WTC11 (cell line): ENCODE data around the gene GLRA2. TPM values are rescaled to one million over a fixed set of nuclear protein-coding genes. Genes with fewer than 3 reads are reported as not detected.

Source experiments
- ATAC-seq: fragments of 200-7000 bp; cut with Tn5 transposase; 2 replicates; pipeline ENCODE4 v1.10.0; 2021; ENCODE audit warnings: mild to moderate bottlenecking, moderate library complexity
- CTCF ChIA-PET: fragments of 300-600 bp; sonication (Branson Sonifier 250); formaldehyde crosslinking; loops from one replicate; lab custom pipeline; 2021; ENCODE audit warnings: antibody characterized with exemption; lab: Charles Lee
- POLR2A ChIA-PET: fragments of 350-600 bp; sonication (Branson Sonifier 250); formaldehyde crosslinking; loops from one replicate; lab custom pipeline; 2021; ENCODE audit warnings: antibody characterized with exemption; lab: Charles Lee
- DNase-seq: peaks from one replicate; pipeline ENCODE4 v3.0.0; 2021; ENCODE audit warnings: low spot score
- H3K27ac Mint-ChIP-seq: 2 replicates; pipeline ENCODE4 v1.8.0; 2021; ENCODE audit warnings: mixed read lengths
- H3K27me3 Mint-ChIP-seq: 2 replicates; pipeline ENCODE4 v1.8.0; 2021; ENCODE audit warnings: low read depth, mild to moderate bottlenecking, moderate library complexity, mixed read lengths
- H3K36me3 Mint-ChIP-seq: 2 replicates; pipeline ENCODE4 v1.8.0; 2021; ENCODE audit warnings: mixed read lengths
- H3K4me1 Mint-ChIP-seq: 2 replicates; pipeline ENCODE4 v1.8.0; 2022; ENCODE audit warnings: mixed read lengths
- H3K4me3 Mint-ChIP-seq: 2 replicates; pipeline ENCODE4 v1.8.0; 2021; ENCODE audit warnings: mild to moderate bottlenecking, moderate library complexity, mixed read lengths
- H3K9me3 Mint-ChIP-seq: 2 replicates; pipeline ENCODE4 v1.8.0; 2021; ENCODE audit warnings: mixed read lengths
- FOXJ3 ChIP-seq: sonication (generic); formaldehyde crosslinking; IDR thresholded peaks from 2 replicates; pipeline ENCODE4 v1.9.0; 2021; ENCODE audit warnings: missing genetic modification reagents, mild to moderate bottlenecking, borderline replicate concordance
- HMGA2 ChIP-seq: fragments of 250-450 bp; sonication (Bioruptor Pico); IDR thresholded peaks from 2 replicates; pipeline ENCODE4 v1.4.0; 2021; ENCODE audit warnings: mild to moderate bottlenecking, moderate library complexity
- IRF2 ChIP-seq: sonication (generic); formaldehyde crosslinking; IDR thresholded peaks from 2 replicates; pipeline ENCODE4 v1.8.0; 2022; ENCODE audit warnings: low read depth, missing genetic modification reagents, borderline replicate concordance
- JAZF1 ChIP-seq: fragments of 250-450 bp; sonication (Bioruptor Pico); IDR thresholded peaks from 2 replicates; pipeline ENCODE4 v1.9.0; 2021; ENCODE audit warnings: moderate library complexity, mild to moderate bottlenecking, inconsistent platforms
- JUN ChIP-seq: sonication (generic); formaldehyde crosslinking; IDR thresholded peaks from 2 replicates; pipeline ENCODE4 v1.8.0; 2023; ENCODE audit warnings: mild to moderate bottlenecking, missing genetic modification reagents
- KAT7 ChIP-seq: sonication (generic); formaldehyde crosslinking; IDR thresholded peaks from 2 replicates; pipeline ENCODE4 v1.8.1; 2023; ENCODE audit warnings: missing genetic modification reagents, mild to moderate bottlenecking, borderline replicate concordance
- NFATC4 ChIP-seq: fragments of 250-450 bp; sonication (Bioruptor Pico); IDR thresholded peaks from 2 replicates; pipeline ENCODE4 v1.9.0; 2021; ENCODE audit warnings: mild to moderate bottlenecking
- NFE2L1 ChIP-seq: sonication (generic); formaldehyde crosslinking; IDR thresholded peaks from 2 replicates; pipeline ENCODE4 v1.8.1; 2023; ENCODE audit warnings: missing genetic modification reagents
- OVOL2 ChIP-seq: fragments of 250-450 bp; sonication (Bioruptor Pico); IDR thresholded peaks from 2 replicates; pipeline ENCODE4 v1.9.0; 2021; ENCODE audit warnings: mild to moderate bottlenecking, borderline replicate concordance
- RORB ChIP-seq: fragments of 250-450 bp; sonication (Bioruptor Pico); IDR thresholded peaks from 2 replicates; pipeline ENCODE4 v1.9.0; 2021; ENCODE audit warnings: mild to moderate bottlenecking
- TEAD4 ChIP-seq: sonication (generic); formaldehyde crosslinking; IDR thresholded peaks from 2 replicates; pipeline ENCODE4 v1.8.0; 2022; ENCODE audit warnings: mild to moderate bottlenecking, missing genetic modification reagents
- ZNF317 ChIP-seq: sonication (generic); formaldehyde crosslinking; IDR thresholded peaks from 2 replicates; pipeline ENCODE4 v1.8.1; 2023; ENCODE audit warnings: low read depth, mild to moderate bottlenecking, moderate library complexity, missing genetic modification reagents, borderline replicate concordance
- ZNF396 ChIP-seq: fragments of 250-450 bp; sonication (Bioruptor Pico); IDR thresholded peaks from 2 replicates; pipeline ENCODE4 v1.8.0; 2021; ENCODE audit warnings: mild to moderate bottlenecking, moderate library complexity, borderline replicate concordance
- ZNF671 ChIP-seq: fragments of 250-450 bp; sonication (Bioruptor Pico); IDR thresholded peaks from 2 replicates; pipeline ENCODE4 v1.8.0; 2021; ENCODE audit warnings: mild to moderate bottlenecking
- total RNA-seq: library from RNA; stranded (reverse); gene quantifications from 3 replicates; pipeline ENCODE4 v1.2.3, GENCODE V29; 2021
- TF ChIP-seq, protein P1 (sequence below): sonication (generic); formaldehyde crosslinking; IDR thresholded peaks from 2 replicates; pipeline ENCODE4 v1.8.1; 2023; ENCODE audit warnings: mild to moderate bottlenecking, moderate library complexity, missing genetic modification reagents
- TF ChIP-seq, protein P2 (sequence below): sonication (generic); formaldehyde crosslinking; IDR thresholded peaks from 2 replicates; pipeline ENCODE4 v1.8.1; 2023; ENCODE audit warnings: mild to moderate bottlenecking, missing genetic modification reagents, moderate library complexity
- TF ChIP-seq, protein P3 (sequence below): fragments of 250-450 bp; sonication (Bioruptor Pico); IDR thresholded peaks from 2 replicates; pipeline ENCODE4 v2.1.2; 2022; ENCODE audit warnings: mild to moderate bottlenecking, moderate library complexity
- TF ChIP-seq, protein P4 (sequence below): fragments of 250-450 bp; sonication (Bioruptor Pico); IDR thresholded peaks from 2 replicates; pipeline ENCODE4 v1.9.0; 2021; ENCODE audit warnings: mild to moderate bottlenecking, borderline replicate concordance

Gene GLRA2
- total RNA-seq, 1 experiment from 2014 or later = not detected

DNA sequence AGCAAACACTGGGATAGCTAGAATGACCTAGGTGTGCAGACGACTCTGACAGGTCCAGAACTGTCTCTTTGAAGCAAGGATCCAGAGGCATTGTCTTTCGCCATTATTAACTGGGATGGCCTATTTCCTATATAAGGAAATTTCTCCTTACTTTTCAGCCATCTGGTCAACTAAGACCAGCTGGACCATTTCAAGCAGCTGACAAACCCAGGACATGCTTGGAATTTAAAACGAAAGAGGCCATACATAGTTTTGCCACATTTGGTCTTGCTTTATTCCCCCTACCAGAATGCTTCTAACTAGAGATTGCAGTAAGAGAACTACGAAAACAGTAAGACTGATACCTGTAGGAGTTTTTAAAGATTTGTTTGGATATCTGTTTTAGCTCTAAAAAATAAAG lies 87.0 kb downstream of the GLRA2 start:
- H3K36me3 Mint-ChIP-seq = no peaks in the 10 kb centered on the region
- TF ChIP-seq JAZF1 (CRISPR knock-in tag) (no peak), IRF2 (CRISPR knock-in tag) (no peak), HMGA2 (no peak), TEAD4 (CRISPR knock-in tag) (no peak)
- TF ChIP-seq, all 79 proteins: peak for 0
- CTCF ChIA-PET = interaction anchor here (0.6 to 1.2 kb wide), 3 partner anchors 15 to 87 kb away, joined by 3 to 4 read pairs (median 3); partner anchors contain the start of gene GLRA2
- POLR2A ChIA-PET = no interaction called here
- Mint-ChIP-seq H3K27ac (no peak overlapping the region), H3K4me1 (no peaks in the 10 kb centered on the region), H3K27me3 (no peaks in the 10 kb centered on the region; the same call in 1 of the 2 replicates), H3K9me3 (no peaks in the 10 kb centered on the region), H3K4me3 (no peak overlapping the region)
- DNase-seq = no peak
- no peak for ATAC-seq

DNA sequence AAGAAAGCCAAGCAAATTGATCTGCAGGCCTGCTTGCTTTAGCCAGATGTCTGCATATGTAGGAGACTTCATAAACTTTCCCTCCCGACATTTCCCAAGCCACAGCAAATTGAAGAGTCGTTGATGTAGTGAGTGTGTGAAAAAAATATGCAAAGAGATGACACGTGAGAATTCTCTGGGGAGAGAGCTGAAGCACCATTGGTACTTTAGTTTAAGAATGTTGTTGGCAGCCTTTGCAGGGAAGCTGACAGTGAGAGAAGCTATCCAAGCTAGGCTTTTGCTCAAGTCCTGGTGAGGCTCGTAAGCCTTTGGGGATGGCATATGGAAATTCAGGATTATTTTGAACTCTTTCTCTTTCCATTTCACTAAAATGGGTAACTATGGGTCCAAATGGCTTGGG lies 87.5 kb downstream of the GLRA2 start:
- CTCF ChIA-PET = interaction anchor here (0.6 to 1.2 kb wide), 3 partner anchors 15 to 88 kb away, joined by 3 to 4 read pairs (median 3); partner anchors contain the start of gene GLRA2
- H3K4me1 Mint-ChIP-seq = no peaks in the 10 kb centered on the region
- H3K9me3 Mint-ChIP-seq = no peaks in the 10 kb centered on the region
- ATAC-seq (no peak), DNase-seq (no peak)
- POLR2A ChIA-PET = no interaction called here
- H3K36me3 Mint-ChIP-seq = no peaks in the 10 kb centered on the region
- H3K4me3 Mint-ChIP-seq = no peak overlapping the region
- H3K27me3 Mint-ChIP-seq = no peaks in the 10 kb centered on the region; the same call in 1 of the 2 replicates
- no peak overlapping the region for H3K27ac Mint-ChIP-seq
- no peak for TF ChIP-seq ZNF671 (CRISPR knock-in tag)
- TF ChIP-seq, protein P1, sequence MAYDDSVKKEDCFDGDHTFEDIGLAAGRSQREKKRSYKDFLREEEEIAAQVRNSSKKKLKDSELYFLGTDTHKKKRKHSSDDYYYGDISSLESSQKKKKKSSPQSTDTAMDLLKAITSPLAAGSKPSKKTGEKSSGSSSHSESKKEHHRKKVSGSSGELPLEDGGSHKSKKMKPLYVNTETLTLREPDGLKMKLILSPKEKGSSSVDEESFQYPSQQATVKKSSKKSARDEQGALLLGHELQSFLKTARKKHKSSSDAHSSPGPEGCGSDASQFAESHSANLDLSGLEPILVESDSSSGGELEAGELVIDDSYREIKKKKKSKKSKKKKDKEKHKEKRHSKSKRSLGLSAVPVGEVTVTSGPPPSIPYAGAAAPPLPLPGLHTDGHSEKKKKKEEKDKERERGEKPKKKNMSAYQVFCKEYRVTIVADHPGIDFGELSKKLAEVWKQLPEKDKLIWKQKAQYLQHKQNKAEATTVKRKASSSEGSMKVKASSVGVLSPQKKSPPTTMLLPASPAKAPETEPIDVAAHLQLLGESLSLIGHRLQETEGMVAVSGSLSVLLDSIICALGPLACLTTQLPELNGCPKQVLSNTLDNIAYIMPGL (CRISPR knock-in tag) = no peak
- TF ChIP-seq, protein P2, sequence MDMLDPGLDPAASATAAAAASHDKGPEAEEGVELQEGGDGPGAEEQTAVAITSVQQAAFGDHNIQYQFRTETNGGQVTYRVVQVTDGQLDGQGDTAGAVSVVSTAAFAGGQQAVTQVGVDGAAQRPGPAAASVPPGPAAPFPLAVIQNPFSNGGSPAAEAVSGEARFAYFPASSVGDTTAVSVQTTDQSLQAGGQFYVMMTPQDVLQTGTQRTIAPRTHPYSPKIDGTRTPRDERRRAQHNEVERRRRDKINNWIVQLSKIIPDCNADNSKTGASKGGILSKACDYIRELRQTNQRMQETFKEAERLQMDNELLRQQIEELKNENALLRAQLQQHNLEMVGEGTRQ (CRISPR knock-in tag) = no peak
- no peak for TF ChIP-seq JAZF1 (CRISPR knock-in tag)
- no peak for TF ChIP-seq NFATC4 (CRISPR knock-in tag)
- TF ChIP-seq, protein P3, sequence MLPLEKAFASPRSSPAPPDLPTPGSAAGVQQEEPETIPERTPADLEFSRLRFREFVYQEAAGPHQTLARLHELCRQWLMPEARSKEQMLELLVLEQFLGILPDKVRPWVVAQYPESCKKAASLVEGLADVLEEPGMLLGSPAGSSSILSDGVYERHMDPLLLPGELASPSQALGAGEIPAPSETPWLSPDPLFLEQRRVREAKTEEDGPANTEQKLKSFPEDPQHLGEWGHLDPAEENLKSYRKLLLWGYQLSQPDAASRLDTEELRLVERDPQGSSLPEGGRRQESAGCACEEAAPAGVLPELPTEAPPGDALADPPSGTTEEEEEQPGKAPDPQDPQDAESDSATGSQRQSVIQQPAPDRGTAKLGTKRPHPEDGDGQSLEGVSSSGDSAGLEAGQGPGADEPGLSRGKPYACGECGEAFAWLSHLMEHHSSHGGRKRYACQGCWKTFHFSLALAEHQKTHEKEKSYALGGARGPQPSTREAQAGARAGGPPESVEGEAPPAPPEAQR = no peak
- TF ChIP-seq ZNF396 (CRISPR knock-in tag) = no peak
- TF ChIP-seq KAT7 = no peak
- TF ChIP-seq ZNF317 (CRISPR knock-in tag) = no peak
- TF ChIP-seq NFE2L1 (CRISPR knock-in tag) = no peak
- no peak for TF ChIP-seq RORB

DNA sequence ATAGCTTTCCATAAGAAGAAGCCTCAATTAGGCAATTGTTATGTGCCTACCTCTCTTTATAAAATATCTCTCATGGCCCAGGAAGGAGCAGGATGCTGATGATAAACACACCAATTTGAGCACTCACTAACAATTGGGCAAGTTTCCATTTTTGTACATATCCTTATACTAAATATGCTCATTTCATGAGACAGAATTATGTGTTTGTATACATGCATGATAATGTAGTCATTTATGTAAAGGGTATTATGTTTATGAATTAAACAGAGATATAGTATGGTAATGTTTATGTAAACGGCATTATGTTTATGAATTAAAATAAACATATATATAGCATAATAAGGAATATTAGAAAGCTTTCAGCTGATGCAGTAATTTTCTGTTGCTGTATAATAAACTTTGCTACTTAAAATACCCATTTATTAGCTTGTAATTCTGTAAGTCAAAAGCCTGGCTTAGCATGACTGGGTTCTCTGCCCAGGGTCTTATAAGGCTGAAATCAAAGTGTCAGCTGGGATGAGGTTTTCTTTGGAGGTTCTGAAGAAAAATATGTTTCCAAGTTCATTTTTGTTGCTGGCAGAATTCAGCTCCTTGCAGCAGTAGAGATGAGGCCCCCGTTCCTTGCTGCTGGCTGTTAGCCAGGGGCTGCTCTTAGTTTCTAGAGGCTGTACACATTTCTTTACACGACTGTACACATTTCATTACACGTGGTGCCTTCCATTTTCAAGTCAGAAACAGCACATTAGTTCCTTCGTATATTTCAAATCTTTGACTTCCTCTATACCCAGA lies 89.0 kb downstream of the GLRA2 start:
- ATAC-seq (no peak), DNase-seq (no peak)
- no peaks in the 10 kb centered on the region for H3K4me1 Mint-ChIP-seq
- ChIA-PET POLR2A (no interaction called here), CTCF (no interaction called here)
- H3K4me3 Mint-ChIP-seq = no peak overlapping the region
- TF ChIP-seq JAZF1 (CRISPR knock-in tag) (no peak), JUN (CRISPR knock-in tag) (no peak), TEAD4 (CRISPR knock-in tag) (no peak), OVOL2 (CRISPR knock-in tag) (no peak), FOXJ3 (CRISPR knock-in tag) (no peak)
- TF ChIP-seq, protein P4, sequence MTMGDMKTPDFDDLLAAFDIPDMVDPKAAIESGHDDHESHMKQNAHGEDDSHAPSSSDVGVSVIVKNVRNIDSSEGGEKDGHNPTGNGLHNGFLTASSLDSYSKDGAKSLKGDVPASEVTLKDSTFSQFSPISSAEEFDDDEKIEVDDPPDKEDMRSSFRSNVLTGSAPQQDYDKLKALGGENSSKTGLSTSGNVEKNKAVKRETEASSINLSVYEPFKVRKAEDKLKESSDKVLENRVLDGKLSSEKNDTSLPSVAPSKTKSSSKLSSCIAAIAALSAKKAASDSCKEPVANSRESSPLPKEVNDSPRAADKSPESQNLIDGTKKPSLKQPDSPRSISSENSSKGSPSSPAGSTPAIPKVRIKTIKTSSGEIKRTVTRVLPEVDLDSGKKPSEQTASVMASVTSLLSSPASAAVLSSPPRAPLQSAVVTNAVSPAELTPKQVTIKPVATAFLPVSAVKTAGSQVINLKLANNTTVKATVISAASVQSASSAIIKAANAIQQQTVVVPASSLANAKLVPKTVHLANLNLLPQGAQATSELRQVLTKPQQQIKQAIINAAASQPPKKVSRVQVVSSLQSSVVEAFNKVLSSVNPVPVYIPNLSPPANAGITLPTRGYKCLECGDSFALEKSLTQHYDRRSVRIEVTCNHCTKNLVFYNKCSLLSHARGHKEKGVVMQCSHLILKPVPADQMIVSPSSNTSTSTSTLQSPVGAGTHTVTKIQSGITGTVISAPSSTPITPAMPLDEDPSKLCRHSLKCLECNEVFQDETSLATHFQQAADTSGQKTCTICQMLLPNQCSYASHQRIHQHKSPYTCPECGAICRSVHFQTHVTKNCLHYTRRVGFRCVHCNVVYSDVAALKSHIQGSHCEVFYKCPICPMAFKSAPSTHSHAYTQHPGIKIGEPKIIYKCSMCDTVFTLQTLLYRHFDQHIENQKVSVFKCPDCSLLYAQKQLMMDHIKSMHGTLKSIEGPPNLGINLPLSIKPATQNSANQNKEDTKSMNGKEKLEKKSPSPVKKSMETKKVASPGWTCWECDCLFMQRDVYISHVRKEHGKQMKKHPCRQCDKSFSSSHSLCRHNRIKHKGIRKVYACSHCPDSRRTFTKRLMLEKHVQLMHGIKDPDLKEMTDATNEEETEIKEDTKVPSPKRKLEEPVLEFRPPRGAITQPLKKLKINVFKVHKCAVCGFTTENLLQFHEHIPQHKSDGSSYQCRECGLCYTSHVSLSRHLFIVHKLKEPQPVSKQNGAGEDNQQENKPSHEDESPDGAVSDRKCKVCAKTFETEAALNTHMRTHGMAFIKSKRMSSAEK (CRISPR knock-in tag) = no peak
- H3K27ac Mint-ChIP-seq = no peak overlapping the region
- H3K27me3 Mint-ChIP-seq = no peaks in the 10 kb centered on the region; the same call in 1 of the 2 replicates
- 0 out of 2 replicates have a peak, but pooled peaks cover 5% of the 10 kb centered on the region for H3K9me3 Mint-ChIP-seq
- no peaks in the 10 kb centered on the region for H3K36me3 Mint-ChIP-seq
